A673 (cell line): Measurements from ENCODE around the gene HIPK3.

Experiments used
- EZH2 ChIP-seq: fragments of 200-600 bp; sonication (generic); IDR thresholded peaks from 2 replicates; pipeline ENCODE4 v1.6.1; 2017; ENCODE audit warnings: borderline replicate concordance, low read depth, mild to moderate bottlenecking, mixed read lengths, antibody characterized with exemption, low read length; ENCODE audit not compliant: poor library complexity, severe bottlenecking
- TF ChIP-seq, protein P1 (sequence below): fragments of 300-800, 200-600 bp; sonication (generic); conservative IDR thresholded peaks from 2 replicates; pipeline ENCODE4 v1.5.1; 2017; ENCODE audit warnings: low read depth, mild to moderate bottlenecking, antibody characterized with exemption, low read length, moderate library complexity, mixed read lengths

GRCh38 chr11:33207408-33207985, 49.7 kb upstream of the HIPK3 start:
- TF ChIP-seq, protein P1, sequence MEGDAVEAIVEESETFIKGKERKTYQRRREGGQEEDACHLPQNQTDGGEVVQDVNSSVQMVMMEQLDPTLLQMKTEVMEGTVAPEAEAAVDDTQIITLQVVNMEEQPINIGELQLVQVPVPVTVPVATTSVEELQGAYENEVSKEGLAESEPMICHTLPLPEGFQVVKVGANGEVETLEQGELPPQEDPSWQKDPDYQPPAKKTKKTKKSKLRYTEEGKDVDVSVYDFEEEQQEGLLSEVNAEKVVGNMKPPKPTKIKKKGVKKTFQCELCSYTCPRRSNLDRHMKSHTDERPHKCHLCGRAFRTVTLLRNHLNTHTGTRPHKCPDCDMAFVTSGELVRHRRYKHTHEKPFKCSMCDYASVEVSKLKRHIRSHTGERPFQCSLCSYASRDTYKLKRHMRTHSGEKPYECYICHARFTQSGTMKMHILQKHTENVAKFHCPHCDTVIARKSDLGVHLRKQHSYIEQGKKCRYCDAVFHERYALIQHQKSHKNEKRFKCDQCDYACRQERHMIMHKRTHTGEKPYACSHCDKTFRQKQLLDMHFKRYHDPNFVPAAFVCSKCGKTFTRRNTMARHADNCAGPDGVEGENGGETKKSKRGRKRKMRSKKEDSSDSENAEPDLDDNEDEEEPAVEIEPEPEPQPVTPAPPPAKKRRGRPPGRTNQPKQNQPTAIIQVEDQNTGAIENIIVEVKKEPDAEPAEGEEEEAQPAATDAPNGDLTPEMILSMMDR, result no peak
- no peak for TF ChIP-seq EZH2
